K562 (cell line): ENCODE data around the gene MPIG6B. TPM values are rescaled to one million over a fixed set of nuclear protein-coding genes. Genes with fewer than 3 reads are reported as not detected.

Source experiments
- ATF1 ChIP-seq, 2 experiments: fragments of 450-650 bp in 1 of 2; IDR thresholded peaks; 2 replicates each; pipeline ENCODE4 v1.6.1; 2016; ENCODE audit warnings: missing compliant biosample characterization in 1 of 2, missing genetic modification characterization in 1 of 2
- NFYB ChIP-seq: IDR thresholded peaks from 2 replicates; pipeline ENCODE4 v1.6.1; 2011; ENCODE audit warnings: mild to moderate bottlenecking, moderate library complexity; ENCODE audit not compliant: insufficient read length; ENCODE audit errors: extremely low read depth
- PRPF4 ChIP-seq: fragments of 200-400 bp; formaldehyde crosslinking; IDR thresholded peaks from one replicate; pipeline ENCODE4 v1.6.1; 2017; ENCODE audit warnings: low read length, low read depth, mild to moderate bottlenecking; ENCODE audit not compliant: insufficient read depth, poor library complexity, severe bottlenecking
- RERE ChIP-seq: sonication (generic); formaldehyde crosslinking; IDR thresholded peaks from 2 replicates; pipeline ENCODE4 v1.8.0; 2023; ENCODE audit warnings: missing genetic modification reagents, mild to moderate bottlenecking, borderline replicate concordance
- SMC3 ChIP-seq: conservative IDR thresholded peaks from 2 replicates; pipeline ENCODE4 v1.6.1; 2011; ENCODE audit warnings: low read depth, low read length, improper control_type of control experiment; ENCODE audit not compliant: insufficient read depth
- SPI1 ChIP-seq: IDR thresholded peaks from 2 replicates; pipeline ENCODE4 v1.6.1; 2011; ENCODE audit warnings: low read depth, low read length, control low read depth, borderline replicate concordance
- TEAD4 ChIP-seq, 2 experiments: sonication (generic) in 1 of 2; formaldehyde crosslinking in 1 of 2; IDR thresholded peaks; 2 replicates each; pipeline versions ENCODE4 v1.6.1 to v1.8.0; 2012 to 2022; ENCODE audit warnings: borderline replicate concordance in 1 of 2, inconsistent platforms in 1 of 2, low read length in 1 of 2, mild to moderate bottlenecking in 1 of 2, missing genetic modification reagents in 1 of 2
- U2AF1 ChIP-seq: fragments of 200-400 bp; formaldehyde crosslinking; optimal IDR thresholded peaks from 2 replicates; pipeline ENCODE3; 2017; ENCODE audit warnings: mild to moderate bottlenecking, low read depth, low read length, moderate library complexity
- ZNF384 ChIP-seq: IDR thresholded peaks from 2 replicates; pipeline ENCODE4 v1.6.1; 2012; ENCODE audit warnings: low read depth, low read length, improper control_type of control experiment
- ZNF408 ChIP-seq: fragments of 250-450 bp; sonication (Bioruptor Pico); IDR thresholded peaks from 2 replicates; pipeline ENCODE4 v1.4.0; 2020; ENCODE audit warnings: low read depth, mild to moderate bottlenecking, moderate library complexity
- ZNF41 ChIP-seq: fragments of 250-450 bp; sonication (Bioruptor Pico); conservative IDR thresholded peaks from 2 replicates; pipeline ENCODE4 v1.4.0; 2020; ENCODE audit warnings: mild to moderate bottlenecking
- ZNF436 ChIP-seq: fragments of 250-450, 450-650 bp; sonication (Bioruptor Pico); formaldehyde crosslinking; IDR thresholded peaks from 2 replicates; pipeline ENCODE4 v1.7.0; 2020; ENCODE audit warnings: mild to moderate bottlenecking
- polyA plus RNA-seq, 8 experiments: library from polyadenylated mRNA; depleted of rRNA in 4 of 8; stranded (reverse) in 5 of 8; unstranded in 3 of 8; fragments of >200 nt; fragmentation: Nextera tagmentation in 2 of 8; fragmentation: Illumina TruSeq in 1 of 8; extraction: Ambion mirVana in 2 of 8; extraction: Trizol in 1 of 8; gene quantifications; 2 replicates each; pipeline versions ENCODE4 v1.2.1 to v1.2.3, GENCODE V29; 2011 to 2014; ENCODE audit warnings: inconsistent platforms in 1 of 8, missing spikeins in 1 of 8
- total RNA-seq, 7 experiments: library from RNA; depleted of rRNA in 6 of 7; stranded (reverse); fragments of >200 nt in 6 of 7; fragmentation: Illumina TruSeq in 2 of 7; extraction: Trizol in 2 of 7; gene quantifications; 2 replicates each; pipeline versions ENCODE4 v1.2.1 to v1.2.3, GENCODE V29; 2011 to 2021; ENCODE audit warnings: low replicate concordance in 1 of 7

Gene MPIG6B
- total and polyA plus RNA-seq, 9 of the 15 experiments (the other 6 are each of a cell fraction or from before 2014, with no cell fraction given), result 0.11 to 1.2 (median 0.28) TPM; not detected in 1

DNA sequence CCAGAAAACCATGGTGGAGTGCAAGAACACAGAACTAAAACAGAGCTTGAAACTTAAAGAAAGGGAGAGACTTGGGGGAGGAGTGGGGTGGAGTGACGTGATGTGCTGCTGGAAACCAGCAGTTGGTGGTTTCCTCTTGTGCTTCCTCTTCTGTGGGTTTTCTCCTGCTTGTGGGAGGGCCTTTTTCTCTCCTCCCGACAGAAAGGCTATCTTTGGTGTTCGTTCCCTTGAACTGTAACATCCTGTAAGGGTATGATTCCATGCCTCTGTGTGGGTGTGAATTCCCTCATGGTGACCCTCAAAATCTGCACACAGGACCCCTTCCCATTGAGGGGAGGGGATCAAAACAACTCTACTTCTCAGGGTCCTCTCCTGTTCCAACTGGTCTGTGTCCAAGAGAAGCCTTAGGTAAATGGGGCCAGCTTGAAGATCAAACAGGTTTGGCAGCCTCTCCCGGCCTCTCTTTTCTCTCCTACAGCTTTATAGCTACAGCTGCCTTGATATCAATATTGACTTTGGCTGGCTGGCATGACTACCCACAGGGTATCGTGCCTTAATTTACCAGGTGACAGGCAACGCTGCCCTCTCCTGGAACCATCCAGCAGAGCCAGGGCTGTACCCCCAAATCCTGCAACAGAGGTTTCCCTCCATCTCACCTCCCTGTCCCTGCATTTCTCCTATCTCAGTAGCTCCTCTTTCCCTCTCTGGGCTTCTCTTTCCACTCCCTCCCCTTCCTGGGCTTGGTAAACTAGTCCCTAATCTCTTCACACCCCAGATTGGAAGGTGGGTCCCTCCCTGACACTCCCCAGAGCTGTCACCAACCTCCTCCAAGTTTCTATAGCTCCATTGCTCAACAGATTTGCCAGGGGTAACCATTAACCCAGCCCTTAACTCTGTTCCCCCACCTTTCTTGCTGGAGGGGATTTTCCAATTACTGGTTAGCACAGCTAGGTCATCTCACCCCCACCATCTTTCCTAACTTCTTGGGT lies 15.1 kb downstream of the MPIG6B start (continued):
- TF ChIP-seq RERE (CRISPR knock-in tag) (no peak), NFYB (no peak), ZNF436 (CRISPR knock-in tag) (peak; percentile 38; the same call in 1 of the 2 replicates), SMC3 (no peak; the same call in 1 of the 2 replicates), ATF1 (CRISPR knock-in tag; IDR thresholded peaks at IDR 0.05) (no peak), ATF1 (tag; IDR thresholded peaks at IDR 0.05) (peak; percentile 95), ZNF408 (CRISPR knock-in tag) (no peak), SPI1 (peak; percentile 93), U2AF1 (no peak), TEAD4 (IDR thresholded peaks at IDR 0.05; ENCODE audit: low read length) (peak; percentile 49; the same call in 1 of the 2 replicates), TEAD4 (CRISPR knock-in tag; IDR thresholded peaks at IDR 0.05; ENCODE audit: borderline replicate concordance) (no peak; the same call in 1 of the 2 replicates), PRPF4 (no peak), ZNF41 (0 out of 2 replicates have a peak, but pooled peaks have one; percentile 27), ZNF384 (0 out of 2 replicates have a peak, but pooled peaks have one; percentile 4)
